ENCODE measurements around the gene SLC11A1. TPM values are rescaled to one million over a fixed set of nuclear protein-coding genes. Genes with fewer than 3 reads are reported as not detected.

Gene SLC11A1
- total RNA-seq, 1 donor from 2014 or later: 0.89 TPM

- DNase-seq (peak; percentile 89), ATAC-seq (ENCODE audit: low read depth) (peak; percentile 83)
- Mint-ChIP-seq H3K4me3 (peak overlapping the region; percentile 85), H3K9me3 (no peaks in the 10 kb centered on the region), H3K36me3 (ENCODE audit: low read depth) (peaks cover 30% of the 10 kb centered on the region), H3K4me1 (peaks cover 54% of the 10 kb centered on the region), H3K27me3 (no peaks in the 10 kb centered on the region), H3K27ac (peak overlapping the region; percentile 86)
- no peak for TF ChIP-seq CTCF (IDR thresholded peaks at IDR 0.05)
- ChIA-PET POLR2A (interaction anchor here (0.7 to 1.6 kb wide), 4 partner anchors 10 to 265 kb away, joined by 3 to 8 read pairs (median 3); partner anchors contain the start of genes BCS1L, RNF25 and ZNF142), CTCF (interaction anchor here (0.7 to 1.4 kb wide), 5 partner anchors 59 to 281 kb away, joined by 3 to 11 read pairs (median 4); no protein-coding TSS in a partner anchor)
- intact Hi-C loops (cut with micrococcal nuclease): loop anchor here (1.0 to 10.0 kb wide), 11 partner anchors 10 to 978 kb away; partner anchors contain the start of genes ARPC2, BCS1L, CNOT9 and DNPEP
Measured at GRCh38 chr2:218406209-218406948, 24.3 kb downstream of the SLC11A1 start.

- POLR2A ChIA-PET: interaction anchor here (1.1 to 1.6 kb wide), 2 partner anchors 11 to 264 kb away, joined by 3 to 8 read pairs; partner anchors contain the start of gene RNF25
- intact Hi-C loops (cut with micrococcal nuclease): loop anchor here (1.0 to 10.0 kb wide), 11 partner anchors 11 to 978 kb away; partner anchors contain the start of genes ARPC2, BCS1L, CNOT9 and DNPEP
- no peak for DNase-seq
Measured at GRCh38 chr2:218406949-218407618, 25.0 kb downstream of the SLC11A1 start.

GRCh38 chr2:218407717-218408116 is 25.6 kb downstream of the SLC11A1 start:
- peaks cover 43% of the 10 kb centered on the region for H3K4me1 Mint-ChIP-seq
- no peak for TF ChIP-seq CTCF (IDR thresholded peaks at IDR 0.05)
- intact Hi-C loops (cut with micrococcal nuclease): loop anchor here (5.0 to 10.0 kb wide), 2 partner anchors 485 to 977 kb away; partner anchors contain the start of gene DNPEP
- no peak overlapping the region for H3K27ac Mint-ChIP-seq
- CTCF ChIA-PET: no interaction called here
- POLR2A ChIA-PET: interaction anchor here (0.9 kb wide), 1 partner anchor 170 kb away, joined by 3 read pairs; no protein-coding TSS in a partner anchor
- H3K27me3 Mint-ChIP-seq: no peaks in the 10 kb centered on the region
- H3K36me3 Mint-ChIP-seq (ENCODE audit: low read depth): peaks cover 21% of the 10 kb centered on the region
- no peak overlapping the region for H3K4me3 Mint-ChIP-seq
- DNase-seq (no peak), ATAC-seq (ENCODE audit: low read depth) (no peak)
- no peaks in the 10 kb centered on the region for H3K9me3 Mint-ChIP-seq

More at GRCh38 chr2:218406949-218407618, 25.0 kb downstream of the SLC11A1 start:
- peak overlapping the region; percentile 84 for H3K27ac Mint-ChIP-seq
- no peak for TF ChIP-seq CTCF (IDR thresholded peaks at IDR 0.05)
- peaks cover 27% of the 10 kb centered on the region for H3K36me3 Mint-ChIP-seq (ENCODE audit: low read depth)
- ATAC-seq (ENCODE audit: low read depth): no peak
- no peaks in the 10 kb centered on the region for H3K9me3 Mint-ChIP-seq
- no peaks in the 10 kb centered on the region for H3K27me3 Mint-ChIP-seq
- H3K4me1 Mint-ChIP-seq: peaks cover 49% of the 10 kb centered on the region
- CTCF ChIA-PET: interaction anchor here (0.7 to 1.4 kb wide), 5 partner anchors 59 to 281 kb away, joined by 3 to 11 read pairs (median 4); no protein-coding TSS in a partner anchor
- peak overlapping the region; percentile 82 for H3K4me3 Mint-ChIP-seq

- CTCF ChIA-PET: no interaction called here
- intact Hi-C loops (cut with micrococcal nuclease): no loop called here
Measured at GRCh38 chr2:218418321-218418716, 36.2 kb downstream of the SLC11A1 start.

More at GRCh38 chr2:218418321-218418716, 36.2 kb downstream of the SLC11A1 start:
- Mint-ChIP-seq H3K36me3 (ENCODE audit: low read depth) (no peaks in the 10 kb centered on the region), H3K27me3 (no peaks in the 10 kb centered on the region), H3K27ac (no peak overlapping the region), H3K9me3 (no peaks in the 10 kb centered on the region), H3K4me3 (no peak overlapping the region), H3K4me1 (no peaks in the 10 kb centered on the region)
- DNase-seq (no peak), ATAC-seq (ENCODE audit: low read depth) (no peak)
- POLR2A ChIA-PET: no interaction called here
- TF ChIP-seq CTCF (IDR thresholded peaks at IDR 0.05): no peak
